GM10248 (cell line): ENCODE results near the gene RPP38.

Experiments
- CTCF ChIA-PET: fragments of 300-600 bp; sonication (Branson Sonifier 250); formaldehyde crosslinking; extraction: SDS; loops from one replicate; lab custom pipeline; 2021; ENCODE audit warnings: antibody characterized with exemption; lab: Yijun Ruan, JAX
- POLR2A ChIA-PET: fragments of 350-650 bp; sonication (Branson Sonifier 250); formaldehyde crosslinking; extraction: SDS; loops from one replicate; lab custom pipeline; 2020; ENCODE audit warnings: antibody characterized with exemption; lab: Yijun Ruan, JAX
- DNase-seq: peaks from one replicate; pipeline ENCODE4 v3.0.0; 2012; ENCODE audit errors: extremely low spot score
- CTCF ChIP-seq: IDR thresholded peaks from 2 replicates; pipeline ENCODE4 v1.5.1; 2012; ENCODE audit warnings: mild to moderate bottlenecking, low read depth; ENCODE audit errors: extremely low read depth, missing control alignments, control extremely low read depth

The RPP38 gene

GRCh38 chr10:15096661-15097010 lies 519 bp upstream of the RPP38 start:
- CTCF ChIA-PET, result interaction anchor here (1.3 kb wide), 1 partner anchor 9 kb away, joined by 5 read pairs; no protein-coding TSS in a partner anchor
- POLR2A ChIA-PET, result no interaction called here
- no peak for DNase-seq

GRCh38 chr10:15099886-15100285 lies 2.7 kb downstream of the RPP38 start:
- DNase-seq, result no peak
- TF ChIP-seq CTCF, result no peak
- ChIA-PET POLR2A (no interaction called here), CTCF (interaction anchor here (1.4 to 1.6 kb wide), 2 partner anchors 9 to 40 kb away, joined by 4 to 5 read pairs; no protein-coding TSS in a partner anchor)

More at GRCh38 chr10:15096661-15097010, 519 bp upstream of the RPP38 start:
- no peak for TF ChIP-seq CTCF

GRCh38 chr10:15103513-15103912 lies 6.4 kb downstream of the RPP38 start:
- ChIA-PET CTCF (interaction anchor here (0.7 to 3.9 kb wide), 5 partner anchors 10 to 604 kb away, joined by 3 to 27 read pairs (median 5); partner anchors contain the start of gene NMT2), POLR2A (no interaction called here)
- DNase-seq, result no peak
- no peak for TF ChIP-seq CTCF

- TF ChIP-seq CTCF, result peak; percentile 68
- ChIA-PET POLR2A (no interaction called here), CTCF (interaction anchor here (1.2 to 3.9 kb wide), 14 partner anchors 9 to 228 kb away, joined by 3 to 27 read pairs (median 5); partner anchors contain the start of genes DCLRE1C, RPP38 and SUV39H2)
- peak; percentile 66 for DNase-seq
These were observed 9.3 kb downstream of the RPP38 start for GRCh38 chr10:15106352-15107013.

- TF ChIP-seq CTCF, result no peak
- POLR2A ChIA-PET, result no interaction called here
- CTCF ChIA-PET, result interaction anchor here (2.4 kb wide), 1 partner anchor 55 kb away, joined by 9 read pairs; the partner anchor contains the start of gene NMT2
- no peak for DNase-seq
These were observed 15.5 kb downstream of the RPP38 start for GRCh38 chr10:15112657-15113056.

GRCh38 chr10:15113766-15114165 lies 16.6 kb downstream of the RPP38 start:
- no peak for DNase-seq
- ChIA-PET POLR2A (no interaction called here), CTCF (interaction anchor here (1.5 to 2.5 kb wide), 4 partner anchors 8 to 54 kb away, joined by 5 to 11 read pairs (median 7); partner anchors contain the start of gene NMT2)
- no peak for TF ChIP-seq CTCF
